T-helper 1 cell (primary cell): Measurements from ENCODE around the gene CEP97.

Experiments used
- DNase-seq, 5 donors: peaks; one replicate each; pipeline ENCODE4 v3.0.0-alpha.2; 2012 to 2020

The CEP97 gene

DNA sequence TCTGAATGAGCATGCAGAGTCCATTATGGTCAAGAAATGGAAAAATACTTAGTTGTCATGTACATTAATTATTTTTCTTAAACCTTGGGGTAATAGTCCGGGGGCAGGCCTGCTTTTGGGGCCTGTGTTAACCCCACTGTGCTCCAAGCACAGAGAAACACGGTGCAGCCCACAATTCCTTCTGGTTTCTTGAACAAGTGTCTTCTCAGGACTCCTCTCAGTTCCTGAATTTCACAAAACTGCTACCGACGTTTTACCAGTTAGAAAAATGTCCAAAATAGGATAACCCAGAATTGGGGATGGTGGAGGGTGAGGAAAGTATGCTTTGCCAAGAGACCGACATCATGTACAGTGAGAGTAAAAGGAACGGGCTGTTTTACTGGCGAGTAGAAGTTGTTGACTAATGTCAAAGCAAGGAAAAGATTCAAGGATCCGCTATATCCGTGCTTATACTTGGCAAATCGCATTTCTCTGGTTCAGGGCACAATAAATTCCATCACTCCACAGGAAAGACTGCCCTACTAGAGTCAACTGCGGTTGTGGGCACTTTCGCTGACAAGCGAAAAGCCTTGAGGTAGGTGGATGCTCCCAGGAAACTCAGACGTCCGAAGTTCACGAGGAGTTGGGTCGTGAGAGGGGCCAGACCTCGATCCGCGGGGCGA lies 54.1 kb downstream of the CEP97 start:
- DNase-seq, result no peak

DNA sequence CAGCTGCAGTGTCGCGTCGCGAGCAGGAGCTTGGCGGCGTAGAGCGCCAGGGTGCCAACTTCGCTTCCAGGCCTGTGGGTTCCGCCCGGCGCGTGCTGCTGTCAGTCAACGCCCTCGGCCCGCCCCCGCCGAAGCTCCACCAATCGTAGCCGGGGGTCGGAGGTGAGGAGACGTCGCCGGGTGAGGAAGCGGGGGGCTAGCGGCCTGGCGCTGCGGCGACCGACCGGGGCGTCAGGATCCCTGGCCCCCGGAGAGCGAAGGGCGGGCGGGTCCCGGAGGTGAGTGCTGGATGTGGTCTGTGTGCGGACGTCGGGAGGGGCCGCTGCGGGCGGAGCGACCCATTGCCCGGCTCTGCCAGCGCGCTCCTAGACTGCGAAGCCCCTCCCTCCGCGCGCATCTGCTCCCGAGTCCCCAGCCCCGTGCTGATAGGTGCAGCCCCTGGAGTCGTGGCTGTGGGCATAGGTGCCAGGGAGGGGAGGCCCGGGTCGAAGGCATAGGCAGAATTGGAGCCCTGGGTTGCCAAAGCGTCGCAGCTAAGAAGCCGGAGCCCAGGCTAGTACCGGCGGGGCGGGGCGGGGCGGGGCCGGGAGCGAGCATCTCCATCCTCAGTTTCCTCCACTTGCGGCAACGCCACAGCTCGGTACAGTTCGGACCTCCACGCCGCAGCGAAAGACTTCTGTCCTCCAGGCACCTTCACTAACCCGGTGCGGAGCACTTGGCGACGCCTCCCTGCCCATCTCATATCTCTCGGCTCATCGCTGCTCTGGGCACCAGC lies 54.8 kb downstream of the CEP97 start, which contains the start of gene NXPE3:
Gene NXPE3, plus strand, starts transcription at position 165 of the 775 bp plus-strand sequence. CDS start 6,386 bp downstream, outside the sequence.
- peak; percentile 87 to 92 (median 91) for DNase-seq

DNA sequence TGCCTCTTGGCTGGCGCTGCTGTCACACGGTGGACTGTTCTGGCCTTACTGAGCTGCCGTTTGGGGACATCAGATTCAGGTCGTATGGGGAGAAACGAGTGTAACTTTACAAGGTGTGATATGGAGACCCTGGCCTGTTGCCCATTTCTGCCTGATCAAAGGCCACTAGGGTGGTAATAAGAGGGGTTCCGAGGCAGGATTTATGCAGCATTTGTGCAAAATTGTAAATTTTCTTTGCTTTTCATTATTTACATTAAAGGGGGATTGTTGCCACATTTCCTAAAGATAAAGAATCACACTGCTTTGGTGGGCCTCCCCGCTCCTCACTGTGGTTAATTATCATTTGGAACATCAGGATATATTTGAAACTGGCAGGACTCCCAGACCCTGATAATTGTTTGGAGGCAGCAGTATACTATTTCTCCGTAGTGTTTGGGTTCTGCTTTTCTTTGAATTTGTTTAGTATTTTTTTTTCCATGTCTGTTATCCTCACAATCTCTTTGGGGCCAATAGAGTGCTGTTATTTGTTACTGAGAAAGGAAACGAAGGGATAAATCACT lies 55.5 kb downstream of the CEP97 start:
- no peak for DNase-seq

DNA sequence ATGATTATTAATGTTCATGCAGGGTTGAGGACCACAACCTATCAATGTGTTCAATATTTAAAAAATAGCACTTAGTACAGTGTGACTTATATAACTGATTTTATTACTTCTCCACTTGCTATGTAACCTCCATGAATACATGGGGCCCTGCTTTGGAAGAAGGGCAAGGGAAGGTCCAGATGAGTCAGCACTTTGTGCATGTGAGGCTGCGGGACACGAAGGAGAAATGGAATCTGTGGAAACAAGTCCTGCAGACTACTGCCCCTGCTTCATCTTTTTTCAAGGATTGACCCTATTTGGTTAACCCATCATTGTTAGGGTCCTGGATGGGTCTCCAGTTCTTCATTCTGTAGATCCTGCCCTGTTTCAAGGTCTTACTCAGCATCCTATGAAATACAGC lies 56.2 kb downstream of the CEP97 start:
- DNase-seq, result no peak

DNA sequence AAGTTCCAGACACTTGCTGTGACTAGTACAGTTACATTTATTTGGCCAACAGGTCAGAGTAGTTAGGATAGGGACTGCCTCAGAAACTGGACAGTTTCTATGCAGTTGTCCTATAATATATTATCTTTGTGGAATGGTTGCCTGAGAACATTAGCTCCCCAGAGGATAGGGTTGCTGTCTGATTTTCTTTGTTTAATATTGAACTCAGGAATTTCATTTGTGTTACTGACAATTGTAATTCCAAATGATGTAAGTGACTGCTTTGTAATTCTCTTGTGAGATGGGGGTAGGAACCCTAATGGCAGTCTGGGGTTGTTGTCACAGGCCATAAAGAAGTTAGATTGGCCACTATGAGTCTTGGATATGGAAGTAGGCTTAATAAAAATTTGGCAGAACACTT lies 56.8 kb downstream of the CEP97 start:
- DNase-seq, result no peak

DNA sequence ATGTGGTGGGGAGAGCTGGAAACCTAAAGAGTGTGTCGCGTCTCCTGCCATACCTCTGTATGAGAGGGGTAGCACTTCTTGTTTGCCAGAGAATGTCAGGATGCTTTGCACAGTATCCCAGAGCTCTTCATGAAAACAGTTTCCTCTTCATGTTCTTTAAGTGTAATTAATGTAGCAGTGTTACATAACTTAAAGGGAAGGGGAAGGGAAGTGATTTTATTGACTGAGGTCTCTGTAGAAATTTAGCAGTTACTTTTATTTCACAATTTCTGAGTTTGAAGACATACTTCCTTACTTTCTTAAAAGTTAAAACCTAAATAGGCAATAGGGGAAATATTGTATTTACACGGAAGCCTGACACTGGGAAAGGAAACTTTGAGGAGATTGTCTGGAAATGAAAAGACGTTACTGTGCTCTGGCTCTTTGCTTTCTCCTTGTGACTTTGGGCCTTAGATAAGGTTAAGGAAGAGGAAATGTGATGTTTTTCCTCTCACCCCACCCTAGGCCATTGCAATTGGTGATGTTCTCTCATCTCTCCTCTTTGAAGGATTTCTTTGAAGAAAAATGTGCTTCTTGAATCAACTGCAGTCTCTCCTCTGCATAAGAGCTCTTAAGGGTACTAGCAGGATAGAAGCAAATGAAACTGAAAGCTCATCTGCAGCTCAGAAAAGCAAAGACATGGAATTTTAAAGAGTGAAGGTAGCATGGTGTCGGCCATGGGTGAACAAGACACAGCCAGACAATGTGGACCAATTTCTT lies 60.6 kb downstream of the CEP97 start:
- DNase-seq, result peak in 1 of 5 donors; percentile 22

DNA sequence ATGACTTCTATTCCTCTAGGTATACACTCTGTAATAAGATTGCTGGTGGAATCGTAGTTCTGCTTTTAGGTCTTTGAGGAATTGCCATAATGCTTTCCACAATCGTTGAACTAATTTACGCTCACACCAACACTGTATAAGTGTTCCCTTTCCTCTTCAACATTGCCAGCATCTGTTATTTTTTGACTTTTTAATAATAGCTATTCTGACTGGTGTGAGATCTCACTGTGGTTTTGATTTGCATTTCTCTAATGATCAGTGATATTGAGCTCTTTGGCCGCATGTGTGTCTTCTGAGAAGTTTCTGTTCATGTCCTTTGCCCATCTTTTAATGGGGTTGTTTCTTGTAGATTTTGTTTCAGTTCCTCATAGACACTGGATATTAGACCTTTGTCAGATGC lies 67.4 kb downstream of the CEP97 start:
- DNase-seq, result no peak

DNA sequence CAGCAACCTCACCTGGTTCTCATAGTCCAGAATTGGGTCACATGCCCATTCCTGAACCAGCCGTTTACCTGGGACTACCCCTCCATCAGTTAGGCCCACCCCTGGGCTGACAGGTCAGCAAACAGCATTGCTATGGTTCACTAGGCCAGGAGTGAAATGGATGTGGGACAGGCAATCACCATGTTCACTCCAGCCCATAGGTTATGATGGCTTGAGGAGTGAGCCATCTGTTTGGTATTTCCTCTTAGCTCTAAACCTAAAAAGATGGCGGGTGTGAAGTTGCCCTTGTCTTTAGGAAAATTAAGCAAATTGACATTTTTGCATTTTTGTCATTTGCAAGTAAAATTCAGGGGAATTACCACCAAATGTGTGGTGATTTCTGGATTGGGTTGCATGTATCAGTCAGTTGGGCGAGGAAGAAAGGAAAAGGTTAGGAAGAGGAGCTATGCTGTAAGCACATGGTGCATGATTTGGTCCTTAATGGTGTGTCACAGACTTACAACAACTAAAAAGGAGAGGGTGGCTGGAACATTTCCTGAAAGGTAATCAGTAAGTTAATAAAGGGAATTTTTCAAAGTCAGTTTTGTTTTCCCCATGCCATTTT lies 71.8 kb downstream of the CEP97 start:
- DNase-seq, result no peak

DNA sequence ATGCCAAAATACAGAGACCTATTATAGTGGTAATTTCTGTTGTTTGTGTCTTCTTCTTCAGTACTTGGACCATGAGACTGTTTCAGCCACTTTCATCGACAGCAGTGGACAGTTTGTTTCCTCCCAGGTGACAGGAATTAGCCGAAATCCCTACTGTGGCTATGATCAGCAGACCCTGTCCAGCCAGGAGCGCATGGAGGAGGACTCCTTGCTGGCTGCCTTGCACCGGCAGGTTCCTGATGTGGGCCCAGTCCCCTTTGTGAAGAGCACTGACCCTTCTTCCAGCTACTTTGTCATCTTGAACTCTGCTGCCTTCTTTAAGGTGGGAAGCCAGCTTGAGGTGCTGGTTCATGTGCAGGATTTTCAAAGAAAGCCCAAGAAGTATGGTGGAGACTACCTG lies 76.8 kb downstream of the CEP97 start:
- no peak for DNase-seq

DNA sequence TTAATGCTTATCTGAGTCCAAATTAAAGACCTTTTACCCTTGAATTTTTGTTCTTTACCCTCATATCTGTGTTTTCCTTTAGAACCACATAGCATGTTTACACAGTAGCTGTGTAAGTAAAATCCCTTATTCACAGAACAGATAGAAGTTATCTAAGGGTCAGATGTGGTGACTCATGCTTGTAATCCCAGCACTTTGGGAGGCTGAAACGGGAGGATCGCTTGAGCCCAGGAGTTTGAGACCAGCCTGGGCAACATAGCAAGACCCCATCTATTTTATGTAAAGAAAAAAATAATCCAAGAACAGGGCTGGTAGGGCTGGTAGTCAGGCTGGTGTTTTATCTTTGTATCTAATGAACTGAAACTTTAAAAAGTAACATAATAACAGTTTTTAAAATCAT lies 77.8 kb downstream of the CEP97 start:
- no peak for DNase-seq

DNA sequence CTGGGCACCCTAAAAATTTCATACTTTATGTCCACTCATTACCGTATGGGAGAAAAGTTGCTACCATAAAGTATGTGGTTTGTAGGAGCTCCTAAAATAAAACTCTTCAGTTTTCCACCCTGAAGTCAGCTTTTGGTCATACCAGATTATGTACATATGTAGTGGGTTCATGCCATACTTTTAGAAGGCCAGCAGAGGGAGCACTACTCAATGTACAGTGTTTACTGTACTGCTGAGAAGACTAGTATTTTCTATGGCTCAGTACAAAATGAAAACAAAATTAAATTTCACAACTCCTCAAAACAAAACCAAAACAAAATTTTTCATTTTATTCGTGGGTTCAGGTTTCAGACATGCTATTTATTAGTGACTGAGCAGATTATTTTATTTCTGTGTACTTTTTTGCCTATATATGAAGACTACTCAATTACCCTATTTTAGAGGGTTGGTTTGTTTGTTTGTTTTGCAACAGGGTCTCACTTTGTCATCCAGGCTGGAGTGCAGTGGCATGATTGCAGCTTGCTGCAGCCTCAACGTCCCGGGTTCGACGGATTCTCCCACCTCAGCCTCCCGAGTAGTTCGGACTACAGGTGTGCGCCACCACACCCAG lies 78.9 kb downstream of the CEP97 start:
- DNase-seq, result peak in 4 of 5 donors; percentile 30 to 80 (median 55)

DNA sequence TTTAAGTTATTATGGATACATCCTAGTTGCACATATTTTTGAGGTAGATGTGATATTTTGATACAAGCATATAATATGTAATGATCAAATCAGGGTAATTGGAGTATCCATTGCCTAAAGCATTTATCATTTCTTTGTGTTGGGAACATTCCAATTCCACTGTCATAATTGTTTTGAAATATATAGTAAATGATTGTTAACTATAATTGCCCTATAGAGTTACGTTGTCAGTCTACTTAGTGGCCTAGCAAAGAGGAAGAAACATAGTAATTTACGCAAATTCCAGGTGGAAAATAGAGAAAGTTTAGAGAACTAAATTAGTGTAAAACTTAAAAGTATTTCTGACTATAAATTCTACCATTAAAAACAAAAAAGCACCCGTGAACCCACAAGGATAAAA lies 79.5 kb downstream of the CEP97 start:
- no peak for DNase-seq

DNA sequence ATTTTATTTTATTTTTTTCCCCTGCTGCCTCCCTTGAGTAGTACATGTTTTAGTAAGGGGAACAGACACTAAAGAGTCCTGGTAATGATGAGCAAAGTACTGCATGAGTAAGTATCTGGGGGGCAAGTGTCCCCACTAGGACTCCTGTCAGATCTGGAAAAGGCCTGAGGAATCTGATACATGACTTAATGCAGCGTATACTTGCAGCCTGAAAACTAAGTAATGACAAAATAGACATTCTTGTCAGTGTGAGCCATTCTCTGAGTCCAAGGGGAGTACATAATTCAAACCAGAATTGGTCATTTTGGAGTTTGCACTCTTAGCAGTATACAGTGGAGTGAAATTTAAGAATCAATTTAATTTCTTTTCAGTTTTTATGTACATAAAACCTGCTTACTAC lies 82.1 kb downstream of the CEP97 start:
- no peak for DNase-seq

DNA sequence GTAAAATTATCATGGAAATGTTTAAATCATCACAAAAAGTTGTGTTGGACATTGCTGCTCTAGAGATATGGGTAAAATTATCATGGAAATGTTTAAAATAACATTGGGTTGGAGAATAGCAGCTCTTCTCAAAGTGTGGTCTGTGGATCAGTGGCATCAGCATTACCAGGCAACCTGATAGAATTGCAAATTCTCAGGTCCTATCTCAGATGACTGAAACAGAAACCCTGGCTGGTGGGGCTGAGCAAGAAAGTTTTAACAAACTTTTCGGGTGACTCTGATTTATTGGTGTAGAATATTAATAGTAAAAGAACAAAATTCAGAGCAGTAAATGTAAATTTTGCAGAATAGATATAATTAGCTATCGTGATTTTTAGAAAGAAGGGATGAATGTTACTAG lies 83.5 kb downstream of the CEP97 start:
- DNase-seq, result peak in 1 of 5 donors; percentile 20

DNA sequence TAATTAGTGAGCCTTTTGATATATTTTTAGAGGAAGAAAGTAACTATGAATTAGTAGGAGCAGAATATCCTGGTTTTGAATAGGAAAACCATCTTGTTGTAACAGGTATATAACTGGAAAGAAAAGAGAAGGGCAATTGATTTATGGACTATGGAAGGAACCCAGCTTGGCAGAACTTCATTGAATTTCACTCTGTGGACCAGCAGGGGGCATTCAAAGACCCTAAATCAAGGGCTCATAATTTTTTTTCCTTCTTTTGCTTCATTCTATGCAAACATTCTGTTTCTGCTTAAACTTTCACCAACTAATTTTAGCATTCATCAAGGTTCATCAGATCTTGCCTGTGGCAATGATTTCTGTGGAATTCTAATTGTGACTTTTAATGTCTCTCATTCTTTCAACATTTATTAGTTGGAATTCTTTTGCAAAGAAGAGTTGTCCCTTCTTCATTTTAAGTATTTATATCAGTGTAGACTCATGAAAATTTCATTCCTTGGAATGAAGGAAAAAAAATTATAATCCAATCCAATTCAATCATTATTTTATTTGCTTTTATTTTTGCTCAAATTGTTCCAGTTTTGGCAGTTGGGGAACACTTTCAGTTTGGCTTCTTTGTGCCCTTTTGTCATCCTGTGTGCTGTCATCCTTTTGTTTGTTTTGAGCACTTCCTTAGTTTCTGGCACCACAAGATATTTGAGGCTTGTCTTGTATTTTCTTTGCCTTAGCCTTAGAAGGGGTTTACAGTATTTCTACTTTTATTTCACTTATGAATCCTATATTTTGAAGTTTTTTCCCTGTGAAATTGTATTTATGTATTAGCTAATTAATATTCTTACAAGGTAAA lies 85.0 kb downstream of the CEP97 start:
- peak in 4 of 5 donors; percentile 15 to 49 (median 32) for DNase-seq

DNA sequence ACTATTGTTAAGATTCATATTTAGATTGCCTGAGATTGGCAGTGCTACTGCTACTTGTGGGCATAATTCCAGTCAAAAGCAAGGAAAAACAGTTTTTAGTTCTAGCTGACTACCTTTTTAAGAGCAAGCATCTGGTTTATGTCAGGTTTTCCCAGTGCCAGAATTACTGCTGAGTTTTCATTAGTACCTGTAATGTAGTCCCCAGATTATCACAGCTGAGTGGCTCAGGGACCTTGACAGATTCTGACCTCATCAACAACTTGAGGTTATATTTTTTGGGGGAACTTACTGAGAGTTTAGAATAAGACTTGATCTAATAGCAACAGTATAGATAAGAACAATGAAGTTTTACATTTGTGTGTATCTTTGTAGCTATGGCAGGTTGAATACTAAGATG lies 85.6 kb downstream of the CEP97 start:
- no peak for DNase-seq

DNA sequence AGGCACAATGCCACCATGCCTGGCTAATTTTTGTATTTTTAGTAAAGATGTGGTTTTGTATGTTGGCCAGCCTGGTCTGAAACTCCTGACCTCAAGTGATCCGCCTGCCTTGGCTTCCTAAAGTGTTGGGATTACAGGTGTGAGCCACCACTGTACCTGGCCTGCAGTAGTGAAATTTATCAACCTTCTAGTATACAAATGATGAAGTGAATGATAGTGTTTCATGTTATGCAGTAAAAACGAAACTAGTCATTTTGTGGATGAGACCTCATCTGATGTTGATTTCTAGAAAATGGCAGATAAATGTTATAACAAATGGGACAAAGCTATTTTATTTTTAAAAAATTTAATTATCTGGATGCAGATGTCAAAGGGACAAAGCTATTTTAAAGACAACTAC lies 87.5 kb downstream of the CEP97 start:
- DNase-seq, result no peak

DNA sequence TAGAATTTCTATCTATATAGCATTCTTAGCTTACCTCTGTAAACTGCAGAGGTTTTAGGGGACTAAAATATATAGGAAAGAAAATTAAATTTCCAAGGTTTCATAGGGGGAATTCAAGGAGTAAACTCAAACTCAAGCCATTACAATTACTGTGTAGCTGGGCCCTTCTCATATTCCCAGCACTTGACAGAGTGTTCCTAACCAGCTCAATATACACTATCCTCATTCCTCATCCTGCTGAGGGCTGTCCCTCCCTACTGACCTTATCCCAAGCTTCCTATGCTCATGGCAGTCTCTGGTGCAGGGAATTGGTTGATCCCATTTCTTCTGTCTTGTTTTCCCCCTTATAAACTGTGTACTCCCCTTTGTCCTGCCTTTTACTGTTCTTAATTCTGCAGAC lies 88.5 kb downstream of the CEP97 start:
- no peak for DNase-seq

DNA sequence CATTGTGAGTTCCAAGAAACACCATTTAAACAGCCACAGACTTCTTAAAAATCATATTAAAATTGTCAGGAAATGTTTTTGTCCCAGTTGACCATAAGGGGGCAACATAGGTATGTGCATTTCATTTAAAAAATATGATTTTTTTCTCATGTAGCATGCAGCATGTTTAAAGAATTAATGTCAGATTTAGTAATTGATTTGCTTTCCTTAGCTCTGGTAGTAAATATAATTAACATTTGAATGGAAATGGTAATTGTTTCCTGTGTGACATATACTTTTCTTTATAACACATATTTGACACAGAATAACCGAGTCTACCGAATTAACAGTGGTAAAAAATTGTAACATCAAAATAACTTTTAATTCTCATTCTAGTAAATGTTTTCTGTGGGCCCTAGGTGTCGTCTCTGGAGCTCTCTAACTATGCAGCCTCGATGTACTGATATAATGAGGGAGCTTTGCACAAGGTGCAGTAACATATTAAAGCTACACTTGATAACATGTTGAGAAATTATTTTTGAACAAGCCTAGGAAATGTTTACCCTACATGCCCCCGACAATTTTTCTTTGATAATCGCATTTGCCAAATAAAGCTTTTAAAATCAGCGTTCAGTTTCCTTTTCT lies 89.5 kb downstream of the CEP97 start:
- DNase-seq, result peak in 1 of 5 donors; percentile 42

DNA sequence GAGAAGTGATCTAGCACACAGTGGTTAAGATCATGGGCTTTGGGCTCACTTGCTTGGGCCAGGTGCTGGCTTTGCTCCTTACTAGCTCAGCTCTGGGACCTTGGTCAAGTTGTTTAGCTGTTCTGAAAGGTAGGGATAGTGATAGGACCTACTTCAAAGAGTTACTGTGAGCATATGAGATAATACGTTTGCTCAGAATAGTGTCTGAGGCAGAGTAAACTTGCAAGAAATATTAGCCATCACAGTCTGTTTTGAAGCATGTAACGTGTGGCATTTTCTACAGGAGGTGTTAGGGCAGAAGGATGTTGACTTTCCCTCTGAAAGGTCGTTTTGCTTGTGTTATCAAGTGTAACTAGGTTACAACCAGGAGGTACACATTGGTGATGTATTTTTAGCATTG lies 90.4 kb downstream of the CEP97 start:
- DNase-seq, result no peak
